Measurements from ENCODE around the gene CDYL2.
"Not testable (repeated sequence)": the region's sequence is repeated elsewhere in the genome, so short reads cannot be mapped to it uniquely, and the experiment has no call there.

Gene CDYL2

DNA sequence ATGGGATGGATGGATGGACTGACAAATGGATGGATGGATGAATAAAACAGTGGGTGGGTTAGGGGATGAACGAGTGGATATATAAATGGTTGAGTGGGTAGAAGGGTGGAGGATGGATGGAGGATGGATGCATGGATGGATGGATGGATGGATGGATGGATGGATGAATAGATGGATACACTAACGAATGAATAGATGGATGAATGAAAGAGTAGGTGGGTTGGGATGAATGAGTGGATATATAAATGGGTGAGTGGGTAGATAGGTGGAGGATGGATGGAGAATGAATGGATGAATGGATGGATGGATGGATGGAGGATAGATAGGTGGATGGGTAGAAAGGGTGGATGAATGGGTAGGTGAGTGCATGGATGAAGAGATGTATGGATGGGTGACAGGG lies 62.1 kb downstream of the CDYL2 start:
- no peak for DNase-seq

DNA sequence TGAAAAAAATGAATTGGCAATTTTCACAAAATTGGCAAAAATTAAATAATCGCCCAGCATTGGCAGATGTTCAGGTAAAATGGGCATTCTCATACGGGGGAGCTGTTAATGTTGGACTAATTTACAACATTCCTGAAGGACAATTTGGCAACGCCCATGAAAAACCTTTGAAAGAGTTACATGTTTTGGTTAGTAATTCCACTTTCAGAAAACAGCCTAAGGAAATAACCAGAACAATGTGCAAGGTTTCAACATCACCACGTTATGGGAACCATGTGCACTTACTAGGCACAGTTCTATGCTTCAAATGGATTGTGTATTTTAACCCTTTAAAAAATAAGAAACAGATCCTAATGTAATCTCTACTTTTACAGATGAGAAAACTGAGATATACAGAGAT lies 62.7 kb downstream of the CDYL2 start:
- no peak for DNase-seq

DNA sequence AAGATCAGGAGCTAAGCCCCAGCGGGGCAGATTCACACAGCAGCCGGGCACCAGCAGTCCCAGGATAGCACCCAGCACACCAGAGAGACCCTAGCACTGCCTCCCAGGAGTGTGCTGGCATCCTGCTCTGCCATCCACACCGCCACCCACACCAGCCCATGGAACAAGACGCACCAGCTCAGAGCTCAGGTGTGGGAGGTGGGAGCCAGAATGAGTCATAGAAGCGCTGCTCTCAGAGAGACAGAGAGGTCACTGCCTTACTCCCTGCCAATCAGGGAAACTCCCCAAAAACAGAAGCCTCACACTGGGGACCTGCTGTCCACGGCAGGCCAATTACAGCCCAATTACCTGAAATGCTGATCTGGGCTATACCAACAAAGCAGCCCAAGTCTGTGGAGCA lies 64.9 kb downstream of the CDYL2 start:
- DNase-seq: no peak

DNA sequence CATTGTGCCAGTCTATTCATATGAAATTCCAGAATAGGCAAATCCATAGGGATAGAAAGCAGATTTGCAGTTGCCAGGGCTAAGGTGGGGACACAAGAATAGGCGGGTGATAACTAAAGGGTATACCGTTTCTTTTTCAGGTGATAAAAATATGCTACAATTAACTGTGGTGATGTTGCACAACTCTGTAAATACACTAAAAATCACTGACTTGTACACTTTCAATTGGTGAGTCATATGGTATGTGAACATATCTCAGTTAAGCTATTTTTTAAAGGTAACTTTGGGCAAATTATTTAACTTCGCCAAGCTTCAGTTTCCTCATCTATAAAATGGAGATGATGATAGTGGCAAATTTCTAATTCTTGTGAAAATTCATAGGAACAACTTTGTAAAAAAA lies 65.9 kb downstream of the CDYL2 start:
- no peak for DNase-seq

DNA sequence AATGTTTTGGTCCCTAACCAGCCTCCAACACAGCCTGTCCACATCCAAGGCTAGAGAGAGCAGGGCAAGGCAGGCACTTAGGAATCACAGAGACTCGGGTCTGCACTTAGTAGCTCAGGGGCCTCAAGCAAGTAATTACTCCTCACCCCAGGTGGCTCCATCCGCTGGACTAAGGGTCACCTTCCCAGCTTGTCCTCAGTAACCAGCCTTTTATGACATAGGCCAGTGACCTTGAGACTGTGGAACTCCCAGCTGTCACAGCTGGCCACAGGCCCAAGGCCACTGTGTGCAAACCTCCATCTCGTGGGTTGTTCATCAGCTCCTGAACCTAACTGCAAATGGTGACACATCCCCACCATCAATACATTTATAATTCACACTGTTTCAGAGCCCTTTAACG lies 68.6 kb downstream of the CDYL2 start:
- DNase-seq: no peak

- no peak for DNase-seq
Measured at GRCh38 chr16:80733407-80733806, 71.0 kb downstream of the CDYL2 start.

GRCh38 chr16:80731915-80732314 lies 72.5 kb downstream of the CDYL2 start:
- no peak for DNase-seq

GRCh38 chr16:80727066-80727763 lies 77.2 kb downstream of the CDYL2 start:
- DNase-seq: not testable (repeated sequence)

GRCh38 chr16:80725566-80726162 lies 78.7 kb downstream of the CDYL2 start:
- no peak for DNase-seq

DNA sequence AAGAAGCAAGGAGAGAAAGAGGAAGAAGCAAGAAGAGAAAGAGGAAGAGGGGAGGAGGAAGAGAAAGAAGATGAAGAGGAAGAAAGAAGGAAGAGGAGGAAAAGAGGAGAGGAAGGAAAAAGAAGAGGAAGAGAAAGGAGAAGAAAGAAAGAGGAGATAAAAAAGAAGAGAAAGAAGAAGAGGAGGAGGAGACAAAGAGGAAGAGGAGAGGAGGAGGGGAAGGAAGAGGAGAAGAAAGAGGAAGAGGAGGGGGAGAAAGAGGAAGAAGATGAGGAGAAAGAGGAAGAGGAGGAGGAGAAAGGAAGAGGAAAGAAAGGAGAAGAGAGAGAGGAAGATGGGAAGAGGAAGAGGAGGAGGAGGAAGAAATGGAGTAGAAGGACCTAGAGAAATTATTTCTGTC lies 80.4 kb downstream of the CDYL2 start:
- DNase-seq: no peak

- DNase-seq: no peak
Measured at GRCh38 chr16:80723091-80723490, 81.3 kb downstream of the CDYL2 start.

- no peak for DNase-seq
Measured at GRCh38 chr16:80720804-80721371, 83.5 kb downstream of the CDYL2 start.

- no peak for DNase-seq
Measured at GRCh38 chr16:80719573-80719972, 84.8 kb downstream of the CDYL2 start.

DNA sequence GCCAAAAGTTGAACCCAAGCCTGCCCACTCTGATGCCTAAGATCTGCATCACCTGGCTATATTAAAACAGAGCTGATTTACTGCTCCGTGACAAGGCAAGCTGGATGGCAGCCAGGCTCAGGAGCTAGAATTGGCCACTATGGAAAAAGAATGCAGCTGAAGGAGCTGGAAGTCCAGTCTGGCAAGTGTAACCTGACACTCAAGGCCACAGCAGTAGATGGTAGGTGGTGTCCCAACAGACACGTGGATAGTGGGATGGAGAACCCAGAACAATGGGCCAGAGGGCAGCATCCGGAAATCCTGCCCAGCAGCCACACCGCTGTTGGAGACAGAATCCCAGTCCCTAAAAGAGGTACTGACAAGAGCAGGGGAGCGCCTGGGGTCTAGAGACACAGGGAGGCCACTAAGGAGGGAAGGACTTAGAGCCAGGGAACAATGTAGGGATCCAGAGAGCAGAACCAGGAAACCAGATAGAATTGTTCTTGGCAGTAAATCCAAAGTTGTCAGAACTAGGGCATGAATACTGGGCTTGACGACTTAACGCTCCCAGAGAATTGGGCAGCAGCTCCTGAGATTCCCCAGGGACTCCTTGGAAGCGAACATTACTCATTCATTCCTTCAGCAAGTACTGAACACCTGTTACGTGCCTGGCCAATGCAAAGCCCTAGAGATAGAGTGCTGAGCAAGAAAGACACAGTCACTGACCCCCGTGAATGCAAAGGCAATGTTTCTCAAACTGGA lies 85.7 kb downstream of the CDYL2 start:
- DNase-seq: no peak

- no peak for DNase-seq
Measured at GRCh38 chr16:80717611-80718010, 86.8 kb downstream of the CDYL2 start.

GRCh38 chr16:80716564-80717139 lies 87.7 kb downstream of the CDYL2 start:
- DNase-seq: no peak

DNA sequence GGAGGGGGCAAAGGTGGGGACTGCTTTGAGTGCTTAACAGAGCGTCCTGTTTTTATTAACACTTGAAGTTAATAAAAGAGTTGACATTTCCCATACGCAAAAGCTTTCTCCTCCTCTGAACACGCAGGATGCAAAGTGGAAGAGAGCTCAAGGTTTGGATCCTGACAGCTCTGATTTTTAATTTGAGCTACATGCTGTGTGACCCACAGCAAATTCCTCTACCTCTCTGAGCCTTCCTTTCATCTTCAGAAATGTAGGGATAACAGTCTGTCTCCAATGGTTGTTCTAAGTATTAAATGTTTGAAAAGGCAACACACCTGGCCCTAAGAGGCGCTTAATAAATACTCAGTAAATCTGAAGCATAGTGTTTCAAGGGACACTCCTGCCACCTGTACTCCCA lies 93.0 kb downstream of the CDYL2 start:
- no peak for DNase-seq

- no peak for DNase-seq
Measured at GRCh38 chr16:80710918-80711317, 93.5 kb downstream of the CDYL2 start.

DNA sequence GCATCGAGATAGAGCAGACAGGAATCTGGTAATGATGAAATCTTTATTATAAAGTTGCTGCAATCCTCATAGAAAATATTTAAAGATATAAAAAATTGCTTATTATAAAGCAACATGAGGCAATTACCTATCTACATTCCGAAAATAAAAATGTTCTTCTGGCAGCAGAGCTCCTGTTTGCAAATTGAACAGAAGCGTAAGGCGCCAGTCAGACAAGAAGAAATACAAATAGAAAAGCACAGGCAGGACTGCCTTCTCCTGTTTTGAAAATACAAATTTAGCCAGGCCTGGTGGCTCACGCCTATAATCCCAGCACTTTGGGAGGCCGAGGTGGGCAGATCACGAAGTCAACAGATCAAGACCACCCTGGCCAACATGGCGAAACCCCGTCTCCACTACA lies 95.6 kb downstream of the CDYL2 start:
- DNase-seq: no peak

GRCh38 chr16:80707686-80708085 lies 96.7 kb downstream of the CDYL2 start:
- no peak for DNase-seq

GRCh38 chr16:80705596-80705995 lies 98.8 kb downstream of the CDYL2 start:
- no peak for DNase-seq

- DNase-seq: no peak
Measured at GRCh38 chr16:80704751-80705505, 99.5 kb downstream of the CDYL2 start.
